Measurements from ENCODE around the gene TSKU.

- no peak for TF ChIP-seq CTCF (IDR thresholded peaks at IDR 0.05; ENCODE audit: borderline replicate concordance, extremely low read depth, low read length, poor library complexity, severe bottlenecking)
- no peak for TF ChIP-seq EZH2 (IDR thresholded peaks at IDR 0.05; ENCODE audit: borderline replicate concordance, low read depth, low read length, severe bottlenecking)
Observed at GRCh38 chr11:76831686-76832310, 48.6 kb downstream of the TSKU start.
